ENCODE results near the gene DCAF17. TPM values are rescaled to one million over a fixed set of nuclear protein-coding genes. Genes with fewer than 3 reads are reported as not detected.

DCAF17 gene
- total and polyA plus RNA-seq, 5 experiments from 2014 or later: 14.3 to 36.6 (median 18.5) TPM

DNA sequence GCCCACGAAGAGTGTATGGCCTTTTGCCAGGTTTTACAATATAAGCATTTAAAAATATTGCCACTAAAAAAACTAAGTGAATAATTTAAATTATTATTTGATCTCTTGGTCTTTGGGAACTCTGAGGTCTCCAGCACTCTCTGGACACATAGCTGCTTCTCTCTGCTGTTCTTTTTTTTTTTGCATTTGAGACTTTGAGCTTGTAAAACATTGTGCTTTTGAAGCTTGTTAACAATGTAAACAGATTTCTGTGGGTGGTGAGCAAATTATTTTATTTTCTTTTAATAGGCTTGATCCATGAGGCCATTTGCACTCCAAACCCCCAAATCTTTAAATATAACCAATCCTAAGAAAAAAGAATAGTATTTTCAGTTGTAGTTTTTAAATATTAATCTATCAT lies 42.0 kb downstream of the DCAF17 start:
- H3K27me3 Mint-ChIP-seq: no peaks in the 10 kb centered on the region
- H3K4me3 Mint-ChIP-seq: no peak overlapping the region
- H3K9me3 Mint-ChIP-seq: no peaks in the 10 kb centered on the region
- H3K36me3 Mint-ChIP-seq: peaks cover 18 to 85% (median 48%) of the 10 kb centered on the region in 3 donors
- POLR2A ChIA-PET: no interaction called here
- peaks cover 0 to 8% (median 0%) of the 10 kb centered on the region in 4 donors for H3K4me1 Mint-ChIP-seq
- no peak overlapping the region for H3K27ac Mint-ChIP-seq
- no peak for ATAC-seq
- no peak for DNase-seq

GRCh38 chr2:171478345-171478744 lies 44.3 kb downstream of the DCAF17 start:
- peaks cover 13 to 94% (median 53%) of the 10 kb centered on the region in 3 donors for H3K36me3 Mint-ChIP-seq
- DNase-seq: no peak
- H3K4me3 Mint-ChIP-seq: no peak overlapping the region
- ATAC-seq: no peak
- no peak overlapping the region for H3K27ac Mint-ChIP-seq
- POLR2A ChIA-PET: no interaction called here
- no peaks in the 10 kb centered on the region for H3K27me3 Mint-ChIP-seq
- H3K4me1 Mint-ChIP-seq: peaks cover 0 to 10% (median 8%) of the 10 kb centered on the region in 4 donors
- H3K9me3 Mint-ChIP-seq: no peaks in the 10 kb centered on the region

GRCh38 chr2:171479154-171479814 lies 45.3 kb downstream of the DCAF17 start:
- Mint-ChIP-seq H3K27me3 (no peaks in the 10 kb centered on the region), H3K36me3 (peaks cover 11 to 88% (median 47%) of the 10 kb centered on the region in 3 donors), H3K4me1 (peaks cover 0 to 11% (median 8%) of the 10 kb centered on the region in 4 donors), H3K9me3 (no peaks in the 10 kb centered on the region), H3K4me3 (no peak overlapping the region), H3K27ac (no peak overlapping the region)
- ATAC-seq (no peak), DNase-seq (no peak)
- POLR2A ChIA-PET: no interaction called here

GRCh38 chr2:171480908-171481307 lies 46.9 kb downstream of the DCAF17 start:
- H3K4me1 Mint-ChIP-seq: peaks cover 3 to 21% (median 14%) of the 10 kb centered on the region in 4 donors
- H3K4me3 Mint-ChIP-seq: no peak overlapping the region
- peak overlapping the region in 1 of 10 donors; percentile 2 for H3K27ac Mint-ChIP-seq
- peaks cover 13 to 88% (median 53%) of the 10 kb centered on the region in 3 donors for H3K36me3 Mint-ChIP-seq
- no peaks in the 10 kb centered on the region for H3K9me3 Mint-ChIP-seq
- H3K27me3 Mint-ChIP-seq: no peaks in the 10 kb centered on the region
- POLR2A ChIA-PET: no interaction called here
- DNase-seq (no peak), ATAC-seq (no peak)

DNA sequence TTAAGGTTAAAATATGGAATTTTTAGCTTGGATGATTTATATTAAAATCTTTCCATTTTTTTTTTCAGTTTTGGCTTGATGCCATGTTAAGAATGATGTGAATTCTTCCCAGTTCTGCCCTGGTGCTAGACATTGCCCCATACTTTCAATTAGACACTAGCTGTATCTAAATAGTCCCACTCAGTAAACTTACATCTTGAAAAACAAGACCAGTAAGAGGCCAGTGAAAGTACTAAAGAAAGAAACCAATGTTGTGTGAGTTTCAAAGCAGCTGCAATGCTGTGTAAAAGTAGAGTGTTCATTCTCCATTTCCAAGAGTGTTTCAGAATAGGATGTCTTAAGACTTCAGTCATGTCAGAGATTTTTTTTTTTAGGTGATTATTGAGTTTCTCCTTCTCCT lies 48.3 kb downstream of the DCAF17 start:
- H3K27ac Mint-ChIP-seq: peak overlapping the region in 1 of 10 donors; percentile 5
- no peak for DNase-seq

DNA sequence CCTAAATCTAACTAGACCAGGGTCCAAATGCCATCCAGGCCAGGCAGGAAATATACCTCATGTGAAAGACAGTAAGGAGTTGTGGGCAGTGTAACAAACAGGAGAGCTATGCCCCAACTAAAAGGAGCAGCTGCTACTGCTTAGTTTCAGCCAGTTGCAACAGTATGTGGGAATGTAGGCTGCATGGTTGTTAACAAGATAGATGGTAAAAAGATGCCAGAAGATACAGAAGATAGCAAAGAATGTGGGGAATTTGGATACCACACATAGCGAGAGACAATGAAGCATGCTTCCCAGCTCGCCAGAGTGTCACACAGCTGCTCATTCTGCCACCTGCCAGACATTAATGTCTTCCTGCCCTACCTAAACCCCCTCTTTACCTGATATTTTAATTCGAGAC lies 48.9 kb downstream of the DCAF17 start:
- H3K27ac Mint-ChIP-seq: peak overlapping the region in 2 of 10 donors; percentile 14 to 15
- no peaks in the 10 kb centered on the region for H3K27me3 Mint-ChIP-seq
- DNase-seq (no peak), ATAC-seq (no peak)
- peaks cover 0 to 6% (median 0%) of the 10 kb centered on the region in 9 donors for H3K9me3 Mint-ChIP-seq
- H3K4me3 Mint-ChIP-seq: no peak overlapping the region
- peaks cover 3 to 21% (median 14%) of the 10 kb centered on the region in 4 donors for H3K4me1 Mint-ChIP-seq
- peaks cover 21 to 89% (median 64%) of the 10 kb centered on the region in 3 donors for H3K36me3 Mint-ChIP-seq
- POLR2A ChIA-PET: no interaction called here

More for the DNA sequence above, 48.3 kb downstream of the DCAF17 start:
- Mint-ChIP-seq H3K9me3 (peaks cover 0 to under 1% (median 0%) of the 10 kb centered on the region in 9 donors), H3K4me1 (peaks cover 3 to 21% (median 14%) of the 10 kb centered on the region in 4 donors), H3K4me3 (no peak overlapping the region), H3K36me3 (peaks cover 18 to 88% (median 63%) of the 10 kb centered on the region in 3 donors), H3K27me3 (no peaks in the 10 kb centered on the region)
- POLR2A ChIA-PET: no interaction called here
- no peak for ATAC-seq

- no peak overlapping the region for H3K4me3 Mint-ChIP-seq
- no peaks in the 10 kb centered on the region for H3K27me3 Mint-ChIP-seq
- DNase-seq: no peak
- H3K9me3 Mint-ChIP-seq: peaks cover 0 to 13% (median 4%) of the 10 kb centered on the region in 9 donors
- peak overlapping the region in 1 of 10 donors; percentile 55 for H3K27ac Mint-ChIP-seq
- ATAC-seq: no peak
- H3K36me3 Mint-ChIP-seq: peaks cover 24 to 89% (median 69%) of the 10 kb centered on the region in 3 donors
- H3K4me1 Mint-ChIP-seq: peaks cover 2 to 21% (median 14%) of the 10 kb centered on the region in 4 donors
- POLR2A ChIA-PET: no interaction called here
These were observed 49.8 kb downstream of the DCAF17 start for GRCh38 chr2:171483793-171484192.

DNA sequence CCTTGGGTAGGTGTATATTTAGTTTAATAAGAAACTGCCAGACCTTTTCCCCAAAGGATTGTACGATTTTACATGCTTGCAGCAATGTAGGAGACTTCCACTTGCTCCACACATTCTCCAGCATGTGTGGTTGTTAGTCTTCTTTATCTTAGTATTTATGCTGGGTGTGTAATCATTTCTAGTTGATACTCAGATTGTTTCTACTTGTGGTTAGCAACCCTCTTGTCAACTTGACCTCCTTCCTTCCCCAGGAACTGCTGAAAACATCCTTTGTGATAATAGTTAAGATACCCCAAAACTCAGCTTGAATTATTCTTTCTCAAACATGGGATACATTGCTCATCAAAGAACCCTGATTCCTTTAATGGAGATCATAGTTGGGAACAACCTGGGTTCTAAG lies 51.1 kb downstream of the DCAF17 start:
- H3K27ac Mint-ChIP-seq: peak overlapping the region in 8 of 10 donors; percentile 1 to 54 (median 22)
- H3K27me3 Mint-ChIP-seq: no peaks in the 10 kb centered on the region
- POLR2A ChIA-PET: no interaction called here
- H3K9me3 Mint-ChIP-seq: peaks cover 0 to 18% (median 4%) of the 10 kb centered on the region in 9 donors
- peaks cover 2 to 21% (median 14%) of the 10 kb centered on the region in 4 donors for H3K4me1 Mint-ChIP-seq
- peak overlapping the region in 1 of 10 donors; percentile 8 for H3K4me3 Mint-ChIP-seq
- peaks cover 24 to 82% (median 66%) of the 10 kb centered on the region in 3 donors for H3K36me3 Mint-ChIP-seq
- ATAC-seq (no peak), DNase-seq (no peak)

GRCh38 chr2:171487201-171487600 lies 53.2 kb downstream of the DCAF17 start:
- Mint-ChIP-seq H3K36me3 (peaks cover 16 to 72% (median 69%) of the 10 kb centered on the region in 3 donors), H3K9me3 (peaks cover 0 to 18% (median 4%) of the 10 kb centered on the region in 9 donors), H3K27me3 (no peaks in the 10 kb centered on the region), H3K27ac (no peak overlapping the region), H3K4me3 (no peak overlapping the region), H3K4me1 (peaks cover 0 to 16% (median 13%) of the 10 kb centered on the region in 4 donors)
- POLR2A ChIA-PET: no interaction called here
- ATAC-seq: no peak
- no peak for DNase-seq

GRCh38 chr2:171487803-171488259 lies 53.8 kb downstream of the DCAF17 start:
- H3K27ac Mint-ChIP-seq: no peak overlapping the region

GRCh38 chr2:171490577-171490976 lies 56.6 kb downstream of the DCAF17 start:
- Mint-ChIP-seq H3K9me3 (peaks cover 0 to 18% (median 4%) of the 10 kb centered on the region in 9 donors), H3K27ac (no peak overlapping the region), H3K36me3 (peaks cover 12 to 52% (median 46%) of the 10 kb centered on the region in 3 donors), H3K4me1 (peaks cover 0 to 1% (median 0%) of the 10 kb centered on the region in 4 donors), H3K4me3 (no peak overlapping the region), H3K27me3 (no peaks in the 10 kb centered on the region)
- DNase-seq (no peak), ATAC-seq (no peak)
- POLR2A ChIA-PET: no interaction called here

More at GRCh38 chr2:171487803-171488259, 53.8 kb downstream of the DCAF17 start:
- H3K27me3 Mint-ChIP-seq: no peaks in the 10 kb centered on the region
- peaks cover 0 to 13% (median 11%) of the 10 kb centered on the region in 4 donors for H3K4me1 Mint-ChIP-seq
- POLR2A ChIA-PET: no interaction called here
- H3K9me3 Mint-ChIP-seq: peaks cover 0 to 18% (median 4%) of the 10 kb centered on the region in 9 donors
- no peak overlapping the region for H3K4me3 Mint-ChIP-seq
- DNase-seq: no peak
- ATAC-seq: no peak
- peaks cover 16 to 66% (median 65%) of the 10 kb centered on the region in 3 donors for H3K36me3 Mint-ChIP-seq

DNA sequence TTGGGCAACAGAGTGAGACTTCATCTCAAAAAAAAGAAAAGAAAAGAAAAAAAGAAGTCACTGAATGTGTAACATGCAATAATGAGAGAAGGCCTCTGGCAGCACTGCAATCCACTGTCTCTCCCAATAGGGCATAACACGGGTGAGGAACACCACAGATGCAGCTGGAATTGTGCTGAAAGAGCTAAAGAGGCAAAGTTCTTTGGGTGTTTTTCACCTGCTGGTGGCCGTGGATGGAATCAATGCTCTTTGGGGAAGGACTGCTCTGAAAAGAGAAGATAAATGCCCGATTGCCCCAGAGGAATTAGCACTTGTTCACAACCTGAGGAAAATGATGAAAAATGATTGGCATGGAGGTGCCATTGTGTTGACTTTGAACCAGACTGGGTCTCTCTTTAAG lies 57.3 kb downstream of the DCAF17 start:
- no peak for ATAC-seq
- no peak overlapping the region for H3K4me3 Mint-ChIP-seq
- H3K27me3 Mint-ChIP-seq: no peaks in the 10 kb centered on the region
- peaks cover 0 to 1% (median 0%) of the 10 kb centered on the region in 4 donors for H3K4me1 Mint-ChIP-seq
- peaks cover 0 to 18% (median 5%) of the 10 kb centered on the region in 9 donors for H3K9me3 Mint-ChIP-seq
- no peak for DNase-seq
- peak overlapping the region in 1 of 10 donors; percentile 9 for H3K27ac Mint-ChIP-seq
- POLR2A ChIA-PET: no interaction called here
- H3K36me3 Mint-ChIP-seq: peaks cover 11 to 45% (median 40%) of the 10 kb centered on the region in 3 donors

DNA sequence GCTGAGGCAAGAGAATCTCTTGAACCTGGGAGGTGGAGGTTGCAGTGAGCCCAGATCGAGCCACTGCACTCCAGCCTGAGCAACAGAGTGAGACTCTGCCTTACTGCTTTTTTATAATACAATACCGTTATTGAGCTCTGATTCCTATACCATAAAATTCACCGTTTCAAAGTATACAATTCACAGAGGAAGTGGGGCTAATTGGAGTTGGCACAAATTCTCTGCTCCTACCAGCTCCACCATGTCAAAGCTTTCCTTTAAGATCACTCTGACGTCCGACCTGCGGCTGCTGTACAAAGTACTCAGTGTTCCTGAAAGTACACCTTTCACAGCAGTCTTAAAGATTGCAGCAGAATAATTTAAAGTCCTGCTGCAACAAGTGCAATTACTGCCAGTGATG lies 58.6 kb downstream of the DCAF17 start:
- ATAC-seq (no peak), DNase-seq (no peak)
- Mint-ChIP-seq H3K27me3 (no peaks in the 10 kb centered on the region), H3K4me3 (no peak overlapping the region), H3K36me3 (peaks cover 8 to 45% (median 34%) of the 10 kb centered on the region in 3 donors), H3K27ac (no peak overlapping the region), H3K4me1 (no peaks in the 10 kb centered on the region), H3K9me3 (peaks cover 0 to 14% (median 7%) of the 10 kb centered on the region in 9 donors)
- POLR2A ChIA-PET: no interaction called here
